DND-41 (cell line): Measurements from ENCODE around the gene TRIM14.

Source experiments
- EZH2 ChIP-seq: IDR thresholded peaks from 3 replicates; pipeline ENCODE4 v1.6.1; 2012; ENCODE audit warnings: borderline replicate concordance, low read depth, mild to moderate bottlenecking, moderate library complexity, low read length, inconsistent platforms; ENCODE audit not compliant: severe bottlenecking
- TF ChIP-seq, protein P1 (sequence below): IDR thresholded peaks from 2 replicates; pipeline ENCODE4 v1.5.1; 2012; ENCODE audit warnings: borderline replicate concordance, low read length, moderate library complexity, mild to moderate bottlenecking; ENCODE audit not compliant: poor library complexity, severe bottlenecking; ENCODE audit errors: extremely low read depth

DNA sequence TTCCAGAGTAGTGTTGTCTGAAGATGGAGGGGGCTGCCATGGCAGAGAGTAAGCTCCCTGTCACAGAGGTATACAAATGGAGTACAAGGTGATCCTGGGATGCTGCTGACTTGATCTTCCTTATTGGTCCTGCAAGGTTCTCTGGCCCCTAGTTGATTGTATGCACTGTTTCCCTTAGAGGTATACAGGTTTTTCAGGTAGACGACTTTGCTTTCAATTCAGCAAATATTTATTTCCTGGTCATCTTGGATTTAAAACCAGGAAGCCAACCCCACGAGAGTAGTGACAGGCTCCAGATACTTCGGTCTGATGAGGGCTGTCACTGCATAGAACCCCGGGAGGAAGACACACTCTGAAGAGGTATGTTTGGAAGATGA, 16.5 kb upstream of the TRIM14 start:
- TF ChIP-seq, protein P1, sequence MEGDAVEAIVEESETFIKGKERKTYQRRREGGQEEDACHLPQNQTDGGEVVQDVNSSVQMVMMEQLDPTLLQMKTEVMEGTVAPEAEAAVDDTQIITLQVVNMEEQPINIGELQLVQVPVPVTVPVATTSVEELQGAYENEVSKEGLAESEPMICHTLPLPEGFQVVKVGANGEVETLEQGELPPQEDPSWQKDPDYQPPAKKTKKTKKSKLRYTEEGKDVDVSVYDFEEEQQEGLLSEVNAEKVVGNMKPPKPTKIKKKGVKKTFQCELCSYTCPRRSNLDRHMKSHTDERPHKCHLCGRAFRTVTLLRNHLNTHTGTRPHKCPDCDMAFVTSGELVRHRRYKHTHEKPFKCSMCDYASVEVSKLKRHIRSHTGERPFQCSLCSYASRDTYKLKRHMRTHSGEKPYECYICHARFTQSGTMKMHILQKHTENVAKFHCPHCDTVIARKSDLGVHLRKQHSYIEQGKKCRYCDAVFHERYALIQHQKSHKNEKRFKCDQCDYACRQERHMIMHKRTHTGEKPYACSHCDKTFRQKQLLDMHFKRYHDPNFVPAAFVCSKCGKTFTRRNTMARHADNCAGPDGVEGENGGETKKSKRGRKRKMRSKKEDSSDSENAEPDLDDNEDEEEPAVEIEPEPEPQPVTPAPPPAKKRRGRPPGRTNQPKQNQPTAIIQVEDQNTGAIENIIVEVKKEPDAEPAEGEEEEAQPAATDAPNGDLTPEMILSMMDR, result no peak
- no peak for TF ChIP-seq EZH2
